NCI-H1092 (cell line): Measurements from ENCODE around the gene ATP13A2.

ENCODE experiments used
- DNase-seq: peaks from one replicate; lab custom pipeline; 2025; lab: John Stamatoyannopoulos, UW

Gene ATP13A2, protein sequence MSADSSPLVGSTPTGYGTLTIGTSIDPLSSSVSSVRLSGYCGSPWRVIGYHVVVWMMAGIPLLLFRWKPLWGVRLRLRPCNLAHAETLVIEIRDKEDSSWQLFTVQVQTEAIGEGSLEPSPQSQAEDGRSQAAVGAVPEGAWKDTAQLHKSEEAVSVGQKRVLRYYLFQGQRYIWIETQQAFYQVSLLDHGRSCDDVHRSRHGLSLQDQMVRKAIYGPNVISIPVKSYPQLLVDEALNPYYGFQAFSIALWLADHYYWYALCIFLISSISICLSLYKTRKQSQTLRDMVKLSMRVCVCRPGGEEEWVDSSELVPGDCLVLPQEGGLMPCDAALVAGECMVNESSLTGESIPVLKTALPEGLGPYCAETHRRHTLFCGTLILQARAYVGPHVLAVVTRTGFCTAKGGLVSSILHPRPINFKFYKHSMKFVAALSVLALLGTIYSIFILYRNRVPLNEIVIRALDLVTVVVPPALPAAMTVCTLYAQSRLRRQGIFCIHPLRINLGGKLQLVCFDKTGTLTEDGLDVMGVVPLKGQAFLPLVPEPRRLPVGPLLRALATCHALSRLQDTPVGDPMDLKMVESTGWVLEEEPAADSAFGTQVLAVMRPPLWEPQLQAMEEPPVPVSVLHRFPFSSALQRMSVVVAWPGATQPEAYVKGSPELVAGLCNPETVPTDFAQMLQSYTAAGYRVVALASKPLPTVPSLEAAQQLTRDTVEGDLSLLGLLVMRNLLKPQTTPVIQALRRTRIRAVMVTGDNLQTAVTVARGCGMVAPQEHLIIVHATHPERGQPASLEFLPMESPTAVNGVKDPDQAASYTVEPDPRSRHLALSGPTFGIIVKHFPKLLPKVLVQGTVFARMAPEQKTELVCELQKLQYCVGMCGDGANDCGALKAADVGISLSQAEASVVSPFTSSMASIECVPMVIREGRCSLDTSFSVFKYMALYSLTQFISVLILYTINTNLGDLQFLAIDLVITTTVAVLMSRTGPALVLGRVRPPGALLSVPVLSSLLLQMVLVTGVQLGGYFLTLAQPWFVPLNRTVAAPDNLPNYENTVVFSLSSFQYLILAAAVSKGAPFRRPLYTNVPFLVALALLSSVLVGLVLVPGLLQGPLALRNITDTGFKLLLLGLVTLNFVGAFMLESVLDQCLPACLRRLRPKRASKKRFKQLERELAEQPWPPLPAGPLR

DNA sequence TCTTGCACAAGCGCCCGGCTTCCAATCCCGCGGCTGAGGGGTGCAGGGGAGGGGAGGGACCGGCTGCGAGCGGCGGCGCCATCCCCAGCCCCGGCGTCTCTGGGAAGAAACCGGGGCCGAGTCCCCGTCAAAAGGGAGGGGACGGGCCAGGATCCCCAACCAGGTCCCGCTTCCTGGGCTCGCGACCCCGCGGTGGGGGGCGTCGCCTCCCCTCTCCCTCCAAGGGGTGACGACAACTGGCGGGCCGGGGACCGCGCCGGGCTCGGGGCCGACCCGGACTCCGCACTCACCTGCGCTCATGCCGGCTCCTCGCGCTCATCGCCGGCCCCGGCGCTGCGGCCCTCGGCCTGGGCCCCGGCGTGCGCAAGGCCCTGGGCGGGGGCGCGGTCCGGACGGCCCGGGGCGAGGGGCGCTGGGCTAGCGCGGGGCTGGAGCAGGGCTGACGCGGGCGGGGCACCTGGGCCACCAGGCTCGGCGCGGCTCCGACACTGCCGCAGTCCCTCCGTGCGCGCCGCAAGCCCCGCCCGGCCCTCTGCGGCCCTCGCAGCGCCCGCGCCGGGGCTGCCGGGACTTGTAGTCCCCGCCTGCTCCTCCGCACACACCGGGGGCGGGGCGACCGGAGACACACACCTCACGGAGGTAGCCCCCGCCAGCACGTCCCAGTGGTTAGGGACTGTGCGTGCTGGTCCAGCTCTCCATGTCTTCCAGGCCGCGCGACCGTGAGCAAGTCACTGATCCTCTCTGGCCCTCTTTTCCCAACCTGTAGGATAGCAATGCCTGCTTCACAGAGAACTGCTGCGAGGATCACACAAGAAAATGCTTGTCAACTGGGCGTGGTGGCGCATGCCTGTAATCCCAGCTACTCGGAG is at the start of gene ATP13A2:
TSS of gene ATP13A2 (minus strand) at position 490 of the 869 bp plus-strand sequence. CDS start at position 300, 190 bp downstream.
- peak; percentile 75 for DNase-seq

DNA sequence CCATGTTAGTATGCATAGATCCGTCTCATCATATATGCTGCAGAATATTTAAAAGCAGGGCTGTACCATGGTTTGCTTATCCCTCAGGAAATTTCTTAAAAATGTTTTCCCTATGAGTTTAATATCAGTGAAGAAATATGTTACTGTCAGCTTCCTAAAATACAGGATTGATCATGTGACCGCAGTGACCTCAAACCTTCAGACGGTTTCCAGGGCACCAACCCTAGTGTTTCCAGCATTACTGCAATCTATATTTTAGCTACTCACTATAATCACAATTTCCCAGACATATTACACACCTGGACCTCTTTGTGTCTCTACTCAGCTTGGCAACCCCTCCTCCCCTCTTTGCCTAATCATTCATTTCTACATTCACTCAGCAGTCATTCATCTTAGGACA is 49.8 kb upstream of the ATP13A2 start:
- no peak for DNase-seq

DNA sequence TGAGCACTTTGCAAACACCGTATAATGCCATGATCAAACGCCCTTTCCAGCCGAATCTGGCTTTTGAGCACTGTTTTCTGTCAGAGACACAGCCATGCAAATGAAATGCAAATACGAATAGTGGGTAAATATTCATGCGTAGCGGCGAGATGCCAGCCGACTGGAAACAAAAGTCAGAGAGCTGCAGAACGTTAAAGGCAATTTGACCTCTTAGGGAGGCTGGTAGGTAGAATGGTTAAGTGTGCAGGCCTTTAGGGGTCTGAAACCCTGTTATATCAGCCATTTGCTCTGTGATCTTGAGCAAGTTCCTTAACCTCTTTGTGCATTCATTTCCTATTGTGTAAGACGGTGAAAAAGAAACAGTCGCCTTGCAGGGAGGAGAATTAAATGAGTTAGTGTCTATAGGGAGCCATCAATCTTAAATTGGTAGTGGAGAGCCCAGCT is 48.6 kb upstream of the ATP13A2 start:
- DNase-seq, result no peak

DNA sequence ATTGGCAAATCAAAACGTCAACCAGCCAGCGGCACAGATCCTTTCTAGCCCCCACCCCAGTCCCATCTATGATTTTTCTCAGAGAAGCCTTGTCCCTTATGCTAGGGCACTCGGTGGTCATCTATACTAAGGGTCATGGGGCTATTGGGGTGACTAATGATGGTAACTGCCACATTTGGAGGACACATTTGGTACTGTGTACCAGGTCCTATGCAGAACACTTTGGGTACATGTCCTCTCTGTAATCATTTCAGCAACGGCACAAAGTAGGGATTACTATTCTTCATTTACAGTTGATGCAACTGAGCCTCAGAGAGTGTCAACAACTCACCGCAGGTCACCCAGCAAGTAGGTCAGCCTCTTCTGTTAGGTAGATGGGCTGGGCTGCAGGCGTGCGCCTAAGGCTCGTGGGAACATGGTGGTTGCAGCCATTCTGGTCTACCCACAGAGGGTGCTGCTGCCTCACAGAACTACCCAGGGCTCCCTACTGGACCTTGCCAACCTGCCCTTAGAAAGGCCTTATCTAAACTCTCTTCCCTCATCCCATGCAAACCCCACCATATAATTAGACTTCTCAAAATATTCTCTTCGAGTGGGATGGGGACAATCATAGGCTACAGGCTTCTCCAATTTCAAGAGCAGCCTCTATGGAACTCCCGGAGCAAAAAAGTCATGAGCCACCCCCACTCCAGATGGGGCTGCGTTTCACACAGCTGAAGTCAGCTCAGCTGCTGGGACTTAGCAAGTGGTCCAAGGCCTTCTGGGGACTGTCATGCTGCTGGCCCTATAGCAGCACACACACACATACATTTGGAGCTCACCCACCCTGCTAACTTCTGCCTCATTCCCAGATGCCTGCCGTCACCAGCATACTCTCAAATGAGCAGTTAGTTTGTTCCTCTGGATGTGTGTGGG is 47.9 kb upstream of the ATP13A2 start:
- DNase-seq, result peak; percentile 70

DNA sequence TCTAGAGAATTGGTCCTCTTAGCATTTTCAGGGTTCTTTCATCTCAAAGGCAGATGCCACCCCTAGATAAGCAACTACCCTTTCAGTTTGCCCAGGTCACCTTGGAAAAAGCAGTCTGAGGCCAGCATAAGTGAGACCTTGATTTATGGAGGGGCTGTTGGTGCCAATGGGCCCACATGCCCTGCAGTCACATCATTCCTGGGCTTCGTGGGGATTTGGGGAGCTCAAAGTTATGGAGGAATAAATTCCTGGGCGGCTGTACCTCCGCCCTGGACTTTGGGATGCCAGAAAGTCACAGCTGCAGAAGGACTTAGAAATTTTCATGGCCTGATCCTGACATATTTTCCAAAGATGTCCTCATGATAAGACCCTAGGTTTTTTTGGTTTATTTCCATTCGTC is 44.8 kb upstream of the ATP13A2 start:
- DNase-seq, result no peak

DNA sequence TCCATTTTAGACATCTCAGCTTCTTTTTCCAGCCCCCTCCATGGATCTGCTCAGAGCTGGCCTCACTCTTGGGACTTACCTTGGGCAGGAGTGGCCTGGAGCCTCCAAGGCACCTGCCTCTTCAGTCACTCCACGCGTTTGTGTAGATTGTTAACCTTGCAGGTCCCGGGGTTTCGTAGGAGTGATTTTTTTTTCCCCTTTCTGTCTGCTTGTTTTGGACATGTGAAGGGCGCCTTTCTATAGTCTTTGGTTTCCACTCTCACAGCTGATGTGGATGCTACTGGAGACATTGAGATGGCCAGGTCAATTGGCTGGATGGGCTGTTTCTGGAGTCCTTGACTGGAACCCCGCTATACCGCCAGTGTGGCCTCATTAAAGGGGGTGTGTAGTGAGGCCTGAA is 44.1 kb upstream of the ATP13A2 start:
- DNase-seq, result no peak

DNA sequence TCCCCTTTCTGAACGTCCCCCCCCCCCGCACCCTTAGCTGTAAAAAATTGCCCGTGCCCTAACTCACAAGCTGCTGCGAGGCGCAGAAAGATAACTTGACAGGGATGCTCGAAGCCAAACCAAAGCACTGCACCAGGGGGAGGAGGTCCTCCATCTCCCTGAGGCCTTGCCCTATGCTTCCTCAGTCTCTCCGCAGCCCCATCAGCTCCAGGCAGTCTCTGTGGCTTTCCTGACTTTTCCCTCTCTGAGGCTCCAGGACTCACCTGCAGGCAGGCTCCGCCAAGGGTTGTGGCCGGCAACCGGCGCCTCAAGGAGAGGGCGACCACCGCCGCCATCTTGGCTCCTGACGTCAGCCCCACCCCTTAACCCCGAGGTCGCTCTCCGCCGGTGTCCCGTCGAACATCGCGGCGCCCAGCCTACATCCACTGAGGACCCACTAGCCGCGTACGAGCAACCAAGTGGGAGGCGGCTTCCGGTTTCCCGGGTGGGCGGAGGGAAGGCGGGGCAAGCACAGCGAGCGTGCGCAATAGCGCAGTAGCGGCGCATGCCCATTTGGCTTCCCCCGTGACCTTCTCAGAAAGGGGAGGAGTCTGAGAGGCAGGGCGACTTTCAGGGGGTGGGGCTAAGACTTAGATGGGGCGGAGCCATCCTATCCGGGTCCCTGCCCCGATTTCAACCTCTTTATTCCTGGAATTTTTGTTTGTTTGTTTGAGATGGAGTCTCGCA is 42.1 kb upstream of the ATP13A2 start, which contains the start of gene SDHB:
TSS of gene SDHB (minus strand) at position 348 of the 726 bp plus-strand sequence. CDS start at position 335, 13 bp downstream.
- peak; percentile 100 for DNase-seq

DNA sequence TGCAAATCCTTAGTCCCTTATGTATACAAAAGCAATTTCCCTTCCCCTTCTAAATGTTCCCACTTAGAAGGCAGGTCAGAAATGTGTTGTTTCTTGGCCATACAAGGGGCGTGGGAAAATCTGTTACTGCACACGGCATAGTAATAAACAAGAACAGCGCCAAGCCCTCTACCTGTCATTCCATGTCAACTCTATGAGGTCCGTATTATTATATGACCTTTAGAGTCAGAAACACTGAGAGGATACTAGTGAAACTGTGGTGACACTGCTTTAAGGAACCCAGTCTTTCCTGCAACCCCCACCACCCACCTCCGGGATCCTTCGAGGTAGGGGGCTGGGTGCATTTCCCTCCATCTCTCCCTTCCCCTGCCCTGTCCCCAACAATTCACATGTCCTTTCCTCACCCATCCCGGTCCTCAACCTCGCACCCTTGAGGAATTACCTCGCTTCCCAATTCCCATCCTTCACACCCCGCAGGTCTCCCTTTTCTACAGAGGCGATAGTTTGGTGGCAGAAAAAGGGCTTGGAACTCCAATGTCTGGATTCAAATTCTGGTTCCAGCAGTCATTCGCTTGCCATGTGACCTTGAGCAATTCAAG is 41.5 kb upstream of the ATP13A2 start:
- no peak for DNase-seq

DNA sequence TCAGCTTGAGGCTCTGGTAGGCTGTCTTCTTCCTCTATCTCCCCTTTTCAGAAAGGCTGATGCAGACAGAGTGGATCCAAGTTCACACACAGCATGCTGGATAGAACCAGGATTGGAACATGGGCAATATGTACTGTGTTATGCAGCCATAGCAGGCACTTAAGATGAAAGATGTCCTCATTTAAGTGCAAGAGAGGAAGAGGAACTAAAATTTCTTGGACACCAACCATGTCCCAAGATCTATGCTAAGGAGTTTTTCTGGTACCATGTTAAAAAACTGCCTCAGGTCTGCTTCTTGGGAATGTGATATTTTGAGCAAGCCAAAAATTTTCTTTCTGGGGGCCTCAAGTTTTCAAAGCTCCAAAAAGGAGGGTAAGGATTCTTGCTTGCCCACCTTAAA is 40.9 kb upstream of the ATP13A2 start:
- no peak for DNase-seq

DNA sequence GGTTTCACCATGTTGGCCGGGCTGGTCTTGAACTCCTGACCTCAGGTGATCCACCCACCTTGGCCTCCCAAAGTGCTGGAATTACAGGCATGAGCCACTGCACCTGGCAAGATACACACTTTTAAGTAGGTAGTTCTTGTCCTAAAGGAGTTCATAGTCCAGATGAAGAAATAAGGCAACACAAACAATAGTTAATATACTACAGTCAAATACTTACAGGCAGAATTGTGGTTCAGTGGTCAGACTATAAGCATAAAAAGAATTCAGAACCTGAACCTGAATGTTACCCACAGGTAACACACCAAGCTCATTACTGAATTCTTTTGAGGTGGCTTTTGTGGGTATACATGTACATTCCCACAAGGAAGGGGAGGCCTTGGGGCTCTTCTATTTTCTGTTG is 40.3 kb upstream of the ATP13A2 start:
- no peak for DNase-seq

DNA sequence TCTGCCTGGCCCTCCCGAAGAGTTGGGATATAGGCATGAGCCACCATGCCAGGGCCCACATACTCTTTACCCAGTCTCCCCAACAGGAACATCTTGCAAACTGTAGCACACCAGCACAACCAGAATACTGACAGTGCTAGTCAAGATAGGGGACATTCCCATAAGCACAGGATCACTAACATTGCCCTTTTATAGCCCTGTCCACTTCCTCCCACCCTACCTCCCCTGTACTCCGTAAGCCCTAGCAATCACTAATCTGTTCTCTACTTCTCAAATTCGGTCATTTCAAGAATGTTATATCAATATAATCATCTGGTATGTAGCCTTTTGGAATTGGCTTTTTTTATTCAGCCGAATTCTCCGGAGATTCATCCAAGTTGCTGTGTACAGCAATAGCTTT is 36.2 kb upstream of the ATP13A2 start:
- no peak for DNase-seq

DNA sequence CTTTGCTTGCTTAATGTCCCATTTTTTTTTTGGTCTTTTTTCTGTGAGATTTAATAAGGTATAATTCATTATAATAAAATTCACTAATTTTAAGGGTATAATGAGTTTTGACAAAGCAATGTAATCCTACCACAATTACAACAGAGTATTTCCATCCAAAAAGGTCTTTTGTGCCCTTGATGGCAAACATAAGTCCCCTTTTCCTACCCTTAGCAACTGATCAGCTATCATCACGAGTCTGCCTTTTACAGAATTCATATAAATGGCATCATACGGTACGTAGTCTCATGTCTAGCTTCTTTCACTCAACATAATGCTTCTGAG is 34.6 kb upstream of the ATP13A2 start:
- no peak for DNase-seq

DNA sequence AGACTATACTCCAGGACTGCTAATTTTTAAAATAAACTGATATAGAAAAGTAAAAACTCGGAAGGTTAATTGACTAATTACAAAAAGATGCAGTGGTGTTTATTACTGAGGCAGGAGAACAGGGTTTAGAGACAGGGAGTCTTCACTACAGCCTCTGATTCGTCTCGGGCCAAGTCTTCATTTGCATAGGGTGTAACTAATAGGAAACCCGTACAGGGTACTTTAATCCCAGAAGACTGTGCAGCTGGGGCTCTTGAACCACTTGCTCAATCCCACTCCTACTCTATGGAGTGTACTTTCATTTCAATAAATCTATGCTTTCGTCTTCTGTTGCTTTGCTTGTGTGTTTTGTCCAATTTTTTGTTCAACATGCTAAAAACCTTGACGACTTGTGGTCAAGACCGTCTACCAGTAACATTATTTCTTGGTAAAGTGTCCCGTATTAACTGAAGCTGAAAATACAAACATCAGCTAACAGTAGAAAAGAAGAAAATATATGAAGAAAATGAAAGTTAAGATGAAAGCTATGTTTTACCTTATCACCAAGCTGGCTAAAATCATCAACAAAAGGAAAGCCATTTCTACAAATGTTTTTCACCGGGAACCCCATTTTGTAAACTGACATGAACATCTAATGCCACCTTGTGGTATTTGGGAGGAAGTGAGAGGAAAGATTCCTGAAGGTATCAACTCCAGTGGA is 34.1 kb upstream of the ATP13A2 start:
- peak; percentile 3 for DNase-seq

DNA sequence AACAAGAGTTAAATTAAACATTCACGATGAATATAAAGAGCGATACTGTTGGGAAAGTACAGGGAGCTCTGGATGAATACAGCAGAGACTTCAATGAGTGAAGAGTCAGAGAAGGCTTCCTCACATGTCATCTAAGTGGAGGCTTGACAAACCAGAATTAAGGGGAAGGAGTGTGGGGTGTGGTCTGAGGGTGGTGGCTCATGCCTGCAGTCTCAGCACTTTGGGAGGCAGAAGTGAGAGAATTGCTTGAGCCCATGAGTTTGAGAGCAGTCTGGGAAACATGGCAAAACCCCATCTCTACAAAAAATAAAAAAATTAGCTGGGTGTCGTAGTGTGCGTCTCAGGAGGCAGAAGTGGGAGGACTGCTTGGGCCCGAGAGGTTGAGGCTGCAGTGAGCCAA is 33.4 kb upstream of the ATP13A2 start:
- no peak for DNase-seq

DNA sequence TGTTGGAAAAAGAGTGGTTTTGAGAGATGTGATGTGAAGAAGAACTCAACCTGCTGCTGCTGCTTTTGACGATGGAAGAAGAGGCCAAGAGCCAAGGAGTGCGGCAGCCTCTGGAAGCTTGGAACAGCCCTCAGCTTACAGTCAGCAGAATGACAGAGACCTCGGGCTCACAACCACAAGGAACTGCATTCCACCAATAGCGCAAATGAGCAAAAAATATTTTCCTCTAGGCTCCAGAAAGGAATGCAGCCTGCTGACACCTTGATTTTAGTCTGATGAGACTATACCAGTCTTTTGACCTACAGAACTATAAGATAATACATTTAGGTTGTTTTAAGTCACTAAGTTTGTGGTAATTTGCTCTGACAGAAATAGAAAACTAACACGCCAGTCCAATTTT is 31.9 kb upstream of the ATP13A2 start:
- DNase-seq, result no peak

DNA sequence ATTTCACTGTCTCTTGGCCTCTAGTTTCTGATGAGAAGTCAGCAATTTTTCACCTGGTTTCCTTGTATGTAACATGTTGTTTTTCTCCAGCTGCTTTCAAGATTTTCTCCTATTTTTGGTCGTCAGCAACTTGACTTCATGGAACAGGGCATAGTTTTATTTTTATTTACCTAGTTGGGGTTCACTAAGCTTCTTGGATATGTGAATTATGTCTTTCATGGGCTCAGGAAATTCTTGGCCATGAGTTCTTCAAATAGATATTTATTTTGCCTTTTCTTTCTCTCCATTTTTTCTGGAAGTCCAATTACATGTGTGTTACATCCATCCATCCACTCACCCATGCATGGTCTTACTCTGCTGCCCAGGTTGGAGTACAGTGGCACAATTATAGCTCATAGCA is 28.4 kb upstream of the ATP13A2 start:
- no peak for DNase-seq

DNA sequence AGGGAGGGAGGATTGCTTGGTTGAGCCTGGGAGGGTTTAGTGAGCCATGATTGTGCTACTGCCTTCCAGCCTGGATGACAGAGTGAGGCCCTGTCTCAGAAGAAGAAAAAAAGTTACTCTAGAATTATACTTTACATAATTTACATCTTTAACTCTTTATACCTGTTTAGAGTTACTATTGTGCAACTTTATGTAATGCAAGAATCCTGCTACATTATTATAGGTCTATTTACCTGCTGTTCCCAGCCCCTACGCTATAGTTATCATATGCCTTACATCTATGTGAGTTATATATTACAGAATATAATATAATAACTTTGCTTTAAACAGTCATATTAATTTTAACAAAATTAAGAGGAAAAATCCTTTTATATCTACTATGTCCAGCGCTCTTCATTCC is 27.8 kb upstream of the ATP13A2 start:
- DNase-seq, result no peak

DNA sequence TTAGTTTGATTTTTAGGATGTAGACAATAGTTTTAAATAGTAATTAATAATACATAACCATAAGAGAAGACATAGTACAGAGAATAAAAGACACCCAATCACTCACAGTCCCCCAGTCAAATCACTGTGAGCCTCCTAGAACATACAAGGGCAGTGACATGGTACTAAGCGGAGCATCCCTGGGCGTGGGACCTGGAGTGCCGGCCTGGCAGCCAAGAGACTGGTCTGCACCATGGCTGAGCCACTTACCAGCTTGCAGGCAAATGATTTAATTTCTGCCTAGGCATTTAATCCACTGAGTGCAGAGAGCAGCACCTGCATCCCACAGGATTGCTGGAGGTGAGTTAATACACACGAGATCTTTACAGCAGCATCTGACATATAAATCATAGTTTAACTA is 21.8 kb upstream of the ATP13A2 start:
- DNase-seq, result no peak

DNA sequence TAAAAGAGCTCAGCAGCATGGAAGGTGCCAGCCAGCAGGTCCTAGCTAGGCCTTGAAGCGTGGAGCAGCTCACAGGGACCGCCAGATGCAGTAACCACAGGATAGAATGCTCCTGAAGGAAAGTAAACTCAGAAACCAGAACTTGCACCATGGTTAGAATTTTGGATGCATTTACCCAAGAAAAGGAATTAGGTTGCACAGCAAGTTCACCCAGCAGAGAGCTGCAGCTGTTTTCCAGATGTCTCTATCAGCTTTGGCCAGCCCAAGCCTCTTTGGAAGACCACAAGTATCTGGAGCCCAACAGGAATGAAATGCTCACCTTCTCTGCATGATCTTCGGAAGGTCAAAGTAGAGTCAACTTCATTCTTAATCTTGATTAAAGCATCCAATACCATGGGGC is 21.0 kb upstream of the ATP13A2 start:
- DNase-seq, result no peak
